ENCODE results near the gene MTRFR.

The MTRFR gene

GRCh38 chr12:123270214-123271000, 37.2 kb downstream of the MTRFR start:
- no peak for DNase-seq (ENCODE audit: low read depth)

DNA sequence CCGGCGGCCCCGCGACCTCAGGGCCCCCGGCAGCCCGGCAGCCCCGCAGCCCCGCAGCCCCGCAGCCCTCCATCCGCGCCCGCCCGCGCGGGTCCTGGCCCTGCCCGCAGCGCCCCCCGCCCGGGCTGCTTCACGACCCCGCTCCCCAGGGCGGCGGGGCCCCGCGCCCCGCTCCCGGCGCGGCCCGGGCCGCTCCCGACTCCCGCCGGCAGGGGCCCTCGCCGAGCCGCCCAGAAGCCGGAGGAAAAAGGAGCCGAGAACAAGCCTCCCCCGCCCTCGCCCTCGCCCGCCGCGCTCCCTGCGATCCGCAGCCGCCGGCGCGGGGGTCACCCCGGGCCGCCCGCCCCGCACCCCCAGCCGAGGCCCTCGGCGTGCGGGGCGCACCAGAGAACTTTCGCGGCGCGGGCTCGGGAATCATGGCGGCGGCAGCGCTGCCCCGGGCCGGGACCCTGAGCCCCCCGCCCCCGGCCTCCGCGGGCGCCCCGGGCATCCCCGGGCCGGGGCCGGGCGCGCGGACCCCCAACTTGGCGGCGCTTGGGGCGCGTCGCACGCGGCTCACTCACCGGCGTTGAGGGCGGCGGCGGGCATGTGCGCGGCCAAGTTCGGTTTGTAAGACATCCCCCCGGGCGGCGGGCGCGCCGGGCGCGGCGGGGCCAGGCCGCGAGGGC, 37.9 kb downstream of the MTRFR start:
- DNase-seq (ENCODE audit: low read depth) = no peak

- no peak for DNase-seq (ENCODE audit: low read depth)
Observed at GRCh38 chr12:123273166-123273565, 39.9 kb downstream of the MTRFR start.

DNA sequence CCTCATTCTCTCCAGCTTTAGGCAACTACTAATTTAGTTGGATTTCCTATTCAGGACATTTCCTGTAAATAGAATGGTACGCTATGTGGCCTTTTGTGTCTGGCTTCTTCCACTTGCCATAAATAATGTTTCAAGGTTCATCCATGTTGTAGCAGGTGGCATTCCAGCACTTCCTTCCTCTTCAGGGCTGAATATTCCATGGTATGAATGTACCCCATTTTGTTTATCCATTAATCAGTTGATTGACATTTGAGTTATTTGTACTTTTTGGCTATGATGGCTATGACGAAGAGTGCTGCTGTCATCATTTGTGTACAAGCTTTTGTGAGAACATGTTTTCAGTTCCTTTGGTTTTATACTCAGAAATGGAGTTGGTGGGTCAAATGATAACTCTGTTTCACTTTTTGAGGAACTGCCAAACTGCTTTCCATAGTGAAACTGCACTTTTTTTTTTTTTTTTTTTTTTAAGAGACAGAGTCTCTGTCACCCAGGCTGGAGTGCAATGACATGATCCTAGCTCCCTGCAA, 44.9 kb downstream of the MTRFR start:
- no peak for DNase-seq (ENCODE audit: low read depth)

- DNase-seq (ENCODE audit: low read depth) = no peak
Observed at GRCh38 chr12:123280971-123281370, 47.7 kb downstream of the MTRFR start.

DNA sequence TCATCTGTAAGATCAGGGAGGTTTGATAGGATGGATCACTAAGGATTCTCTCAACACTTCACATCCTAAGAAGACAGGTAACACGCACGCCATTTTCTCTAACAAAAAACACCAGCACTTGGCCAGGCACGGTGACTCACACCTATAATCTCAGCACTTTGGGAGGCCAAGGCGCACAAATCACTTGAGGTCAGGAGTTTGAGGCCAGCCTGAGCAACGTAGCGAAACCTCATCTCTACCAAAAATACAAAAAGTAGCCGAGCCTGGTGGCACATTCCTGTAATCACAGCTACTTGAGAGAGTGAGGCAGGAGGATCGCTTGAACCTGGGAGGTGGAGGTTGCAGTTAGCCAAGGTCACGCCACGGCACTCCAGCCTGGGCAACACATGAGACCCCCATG, 48.9 kb downstream of the MTRFR start:
- DNase-seq (ENCODE audit: low read depth) = no peak

- DNase-seq (ENCODE audit: low read depth) = no peak
Observed at GRCh38 chr12:123283461-123283860, 50.2 kb downstream of the MTRFR start.

DNA sequence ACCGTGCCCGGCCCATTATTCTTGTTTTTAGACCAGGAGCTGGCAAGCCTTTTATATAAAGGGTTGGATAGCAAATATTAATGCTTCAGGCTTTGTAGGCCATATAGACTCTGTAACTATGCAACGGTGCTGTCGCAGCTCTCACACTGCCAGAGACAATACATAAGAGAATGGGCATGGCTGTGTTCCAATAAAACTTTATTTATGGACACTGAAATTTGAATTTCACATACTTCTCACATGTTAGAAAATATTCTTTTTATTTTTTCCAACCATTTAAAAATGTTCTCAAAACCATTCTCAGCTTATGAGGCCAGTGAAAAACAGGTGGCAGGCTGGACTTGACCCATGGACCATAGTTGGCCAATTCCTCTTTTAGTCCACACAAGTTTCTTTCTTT, 51.4 kb downstream of the MTRFR start:
- no peak for DNase-seq (ENCODE audit: low read depth)

- DNase-seq (ENCODE audit: low read depth) = no peak
Observed at GRCh38 chr12:123286652-123287373, 53.6 kb downstream of the MTRFR start.

GRCh38 chr12:123288751-123289346, 55.6 kb downstream of the MTRFR start:
- DNase-seq (ENCODE audit: low read depth) = no peak

GRCh38 chr12:123289911-123290310, 56.7 kb downstream of the MTRFR start:
- DNase-seq (ENCODE audit: low read depth) = no peak

DNA sequence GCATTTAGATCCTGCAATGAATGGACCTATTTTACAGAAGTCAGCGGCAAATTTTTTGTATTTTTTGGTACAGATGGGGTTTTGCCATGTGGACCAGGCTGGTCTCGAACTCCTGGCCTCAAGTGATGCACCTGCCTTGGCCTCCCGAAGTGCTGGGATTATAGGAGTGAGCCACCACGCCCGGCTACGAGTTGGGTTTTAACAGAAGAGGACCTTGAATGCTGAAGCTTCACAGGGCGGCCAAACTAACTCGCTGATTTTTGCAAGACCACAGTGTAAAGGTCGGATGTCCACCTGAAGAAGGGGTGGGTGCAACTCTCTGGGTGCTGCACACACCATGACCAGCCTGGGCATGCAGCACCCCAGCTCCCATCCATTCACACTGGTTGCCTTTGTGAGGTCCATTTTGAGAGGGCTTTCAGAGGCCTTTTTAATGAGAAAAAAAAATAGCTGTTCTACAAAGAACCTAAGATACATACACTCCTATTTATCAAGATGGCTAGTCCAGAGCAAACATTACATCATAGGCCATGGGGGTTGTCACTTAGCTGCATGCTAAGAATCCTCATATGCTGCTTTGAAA, 60.0 kb downstream of the MTRFR start:
- DNase-seq (ENCODE audit: low read depth) = no peak

GRCh38 chr12:123305136-123305535, 71.9 kb downstream of the MTRFR start:
- DNase-seq (ENCODE audit: low read depth) = no peak

DNA sequence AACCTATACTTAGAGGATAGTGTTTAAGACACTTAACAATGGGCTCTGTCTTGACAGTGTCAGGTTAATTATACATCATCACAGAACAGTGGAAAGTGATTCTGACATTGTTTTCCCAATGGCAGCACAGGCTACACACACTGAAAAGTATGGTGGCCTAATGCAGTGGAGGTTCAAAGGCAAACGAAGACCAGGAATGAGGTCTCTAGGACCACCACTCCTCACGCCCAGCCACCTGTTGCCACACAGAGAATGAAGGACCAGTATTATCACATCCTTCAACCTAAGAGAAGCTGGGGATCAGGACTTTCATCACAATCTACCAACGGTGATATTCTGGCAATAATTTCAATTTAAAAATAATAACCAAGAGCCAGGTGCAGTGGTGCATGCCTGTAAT, 73.0 kb downstream of the MTRFR start:
- no peak for DNase-seq (ENCODE audit: low read depth)
